ENCODE data around the gene FOXP1. TPM values are rescaled to one million over a fixed set of nuclear protein-coding genes. Genes with fewer than 3 reads are reported as not detected.

The FOXP1 gene
- total and polyA plus RNA-seq, 3 donors from 2014 or later: 37.8 to 105 (median 75.9) TPM

- Histone ChIP-seq H3K36me3 (ENCODE audit: low read depth, missing control alignments) (no peaks in the 10 kb centered on the region), H3K27ac (no peak overlapping the region), H3K27me3 (no peaks in the 10 kb centered on the region), H3K4me3 (no peak overlapping the region), H3K4me1 (no peaks in the 10 kb centered on the region), H3K9me3 (no peaks in the 10 kb centered on the region)
- no peak for TF ChIP-seq CTCF (IDR thresholded peaks at IDR 0.05)
- no peak for TF ChIP-seq POLR2A (IDR thresholded peaks at IDR 0.05)
- intact Hi-C loops (cut with DNase I; ENCODE audit: low total_unique reads): no loop called here
- DNase-seq: no peak
- 89 to 91% methylated on average over 7 of the region's 7 CpGs for WGBS, 2 donors
Observed at GRCh38 chr3:71171247-71171646, 412.3 kb downstream of the FOXP1 start.

GRCh38 chr3:71168880-71169411 lies 414.6 kb downstream of the FOXP1 start:
- no peak for DNase-seq
- WGBS, 2 donors: 72 to 86% methylated on average over 11 of the region's 11 CpGs

GRCh38 chr3:71168121-71168721 lies 415.3 kb downstream of the FOXP1 start:
- H3K27ac ChIP-seq: no peak overlapping the region
- intact Hi-C loops (cut with DNase I; ENCODE audit: low total_unique reads): no loop called here
- TF ChIP-seq CTCF (IDR thresholded peaks at IDR 0.05) (no peak), POLR2A (IDR thresholded peaks at IDR 0.05) (no peak)

More at GRCh38 chr3:71168880-71169411, 414.6 kb downstream of the FOXP1 start:
- H3K9me3 ChIP-seq: no peaks in the 10 kb centered on the region
- no peaks in the 10 kb centered on the region for H3K4me1 ChIP-seq
- no peaks in the 10 kb centered on the region for H3K36me3 ChIP-seq (ENCODE audit: low read depth, missing control alignments)
- TF ChIP-seq CTCF (IDR thresholded peaks at IDR 0.05) (no peak), POLR2A (IDR thresholded peaks at IDR 0.05) (no peak)
- intact Hi-C loops (cut with DNase I; ENCODE audit: low total_unique reads): no loop called here
- H3K27me3 ChIP-seq: no peaks in the 10 kb centered on the region
- no peak overlapping the region for H3K27ac ChIP-seq
- H3K4me3 ChIP-seq: no peak overlapping the region

GRCh38 chr3:71166339-71167240 lies 416.9 kb downstream of the FOXP1 start:
- TF ChIP-seq CTCF (IDR thresholded peaks at IDR 0.05) (no peak), POLR2A (IDR thresholded peaks at IDR 0.05) (no peak)
- 87 to 94% methylated on average over 10 of the region's 10 CpGs for WGBS, 2 donors
- DNase-seq: no peak
- intact Hi-C loops (cut with DNase I; ENCODE audit: low total_unique reads): no loop called here
- no peaks in the 10 kb centered on the region for H3K9me3 ChIP-seq
- no peak overlapping the region for H3K27ac ChIP-seq
- no peak overlapping the region for H3K4me3 ChIP-seq
- no peaks in the 10 kb centered on the region for H3K27me3 ChIP-seq
- no peaks in the 10 kb centered on the region for H3K36me3 ChIP-seq (ENCODE audit: low read depth, missing control alignments)
- H3K4me1 ChIP-seq: no peaks in the 10 kb centered on the region

More at GRCh38 chr3:71168121-71168721, 415.3 kb downstream of the FOXP1 start:
- Histone ChIP-seq H3K9me3 (no peaks in the 10 kb centered on the region), H3K4me3 (no peak overlapping the region), H3K27me3 (no peaks in the 10 kb centered on the region), H3K4me1 (no peaks in the 10 kb centered on the region), H3K36me3 (ENCODE audit: low read depth, missing control alignments) (no peaks in the 10 kb centered on the region)
- no peak for DNase-seq
- WGBS, 2 donors: 74 to 84% methylated on average over 6 of the region's 6 CpGs
